NB4 (cell line): ENCODE results near the gene MRPL10.

Source experiments
- DNase-seq: peaks from one replicate; pipeline ENCODE4 v3.0.0; 2010; ENCODE audit warnings: low read depth
- H3K4me3 ChIP-seq: one replicate; pipeline ENCODE4 v1.5.1; 2011; ENCODE audit warnings: mild to moderate bottlenecking, low read depth, low read length, moderate library complexity
- CTCF ChIP-seq: IDR thresholded peaks from one replicate; pipeline ENCODE4 v1.5.1; 2012; ENCODE audit warnings: low read depth, low read length
- MAX ChIP-seq: IDR thresholded peaks from 2 replicates; pipeline ENCODE4 v1.6.1; 2011; ENCODE audit warnings: low read depth, low read length
- MYC ChIP-seq: IDR thresholded peaks from 2 replicates; pipeline ENCODE4 v1.6.1; 2011; ENCODE audit warnings: low read depth, low read length
- POLR2A ChIP-seq: IDR thresholded peaks from 2 replicates; pipeline ENCODE4 v1.6.1; 2011; ENCODE audit warnings: mild to moderate bottlenecking; ENCODE audit not compliant: insufficient read length; ENCODE audit errors: extremely low read depth

Gene MRPL10

GRCh38 chr17:47843391-47843730 lies 12.0 kb upstream of the MRPL10 start:
- no peak for TF ChIP-seq MYC
- no peak for TF ChIP-seq POLR2A
- TF ChIP-seq MAX: no peak
- TF ChIP-seq CTCF: no peak
- DNase-seq: no peak
- no peak overlapping the region for H3K4me3 ChIP-seq

- no peak for DNase-seq
- H3K4me3 ChIP-seq: peak overlapping the region; percentile 74
- no peak for TF ChIP-seq MAX
- TF ChIP-seq POLR2A: no peak
- TF ChIP-seq CTCF: no peak
- no peak for TF ChIP-seq MYC
Measured at GRCh38 chr17:47841488-47842291, 10.3 kb upstream of the MRPL10 start.

- TF ChIP-seq CTCF (peak; percentile 77), POLR2A (peak; percentile 60), MYC (peak; percentile 70), MAX (peak; percentile 67; the same call in 1 of the 2 replicates)
- peak; percentile 87 for DNase-seq
- peak within 1 kb of the TSS; percentile 74 for H3K4me3 ChIP-seq
Measured at GRCh38 chr17:47840742-47841487, 9.6 kb upstream of the MRPL10 start, which contains the start of gene SCRN2. TSS of gene SCRN2 (minus strand) at chr17:47841273. CDS start at chr17:47840843, 430 bp downstream.

- no peak for DNase-seq
- no peak for TF ChIP-seq MYC
- no peak for TF ChIP-seq MAX
- TF ChIP-seq CTCF: no peak
- TF ChIP-seq POLR2A: no peak
Measured at GRCh38 chr17:47840001-47840741, 8.8 kb upstream of the MRPL10 start.

GRCh38 chr17:47839071-47839470 lies 7.7 kb upstream of the MRPL10 start:
- H3K4me3 ChIP-seq: no peak overlapping the region
- TF ChIP-seq CTCF (no peak), MYC (no peak), MAX (no peak), POLR2A (no peak)
- DNase-seq: no peak

More at GRCh38 chr17:47840001-47840741, 8.8 kb upstream of the MRPL10 start:
- peak overlapping the region; percentile 74 for H3K4me3 ChIP-seq
